Measurements from ENCODE around the gene FPGS.

DNA sequence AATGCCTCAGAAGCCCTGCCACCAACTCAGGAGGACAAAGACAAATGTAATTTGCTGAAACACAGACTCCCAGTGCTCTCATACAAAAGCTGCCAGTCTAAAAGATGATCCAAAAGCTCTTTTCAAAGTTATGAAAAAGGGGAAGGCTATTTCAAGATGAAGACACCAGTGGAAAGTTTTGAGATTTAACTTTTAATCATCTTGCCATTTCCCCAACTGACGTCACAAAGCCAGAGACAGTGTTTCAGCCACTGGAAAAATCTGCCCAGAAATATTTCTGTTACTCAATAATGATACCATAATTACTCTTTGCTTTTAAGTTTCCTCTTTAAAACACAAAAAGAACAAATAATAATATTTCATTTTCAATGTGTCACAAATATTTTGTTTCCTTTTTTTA is 30.9 kb downstream of the FPGS start:
- TF ChIP-seq, protein P1, sequence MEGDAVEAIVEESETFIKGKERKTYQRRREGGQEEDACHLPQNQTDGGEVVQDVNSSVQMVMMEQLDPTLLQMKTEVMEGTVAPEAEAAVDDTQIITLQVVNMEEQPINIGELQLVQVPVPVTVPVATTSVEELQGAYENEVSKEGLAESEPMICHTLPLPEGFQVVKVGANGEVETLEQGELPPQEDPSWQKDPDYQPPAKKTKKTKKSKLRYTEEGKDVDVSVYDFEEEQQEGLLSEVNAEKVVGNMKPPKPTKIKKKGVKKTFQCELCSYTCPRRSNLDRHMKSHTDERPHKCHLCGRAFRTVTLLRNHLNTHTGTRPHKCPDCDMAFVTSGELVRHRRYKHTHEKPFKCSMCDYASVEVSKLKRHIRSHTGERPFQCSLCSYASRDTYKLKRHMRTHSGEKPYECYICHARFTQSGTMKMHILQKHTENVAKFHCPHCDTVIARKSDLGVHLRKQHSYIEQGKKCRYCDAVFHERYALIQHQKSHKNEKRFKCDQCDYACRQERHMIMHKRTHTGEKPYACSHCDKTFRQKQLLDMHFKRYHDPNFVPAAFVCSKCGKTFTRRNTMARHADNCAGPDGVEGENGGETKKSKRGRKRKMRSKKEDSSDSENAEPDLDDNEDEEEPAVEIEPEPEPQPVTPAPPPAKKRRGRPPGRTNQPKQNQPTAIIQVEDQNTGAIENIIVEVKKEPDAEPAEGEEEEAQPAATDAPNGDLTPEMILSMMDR (IDR thresholded peaks at IDR 0.05): no peak
- TF ChIP-seq POLR2A (IDR thresholded peaks at IDR 0.05): no peak
